GM18508 (cell line): Measurements from ENCODE around the gene LMAN2L.
"Not testable (repeated sequence)": the region's sequence is repeated elsewhere in the genome, so short reads cannot be mapped to it uniquely, and the experiment has no call there.

Experiments used
- ATAC-seq: cut with Tn5 transposase; IDR thresholded peaks from one replicate; pipeline ENCODE4 v1.9.1; 2021; ENCODE audit warnings: moderate number of reproducible peaks; ENCODE audit not compliant: insufficient read depth, unreplicated experiment

The LMAN2L gene

DNA sequence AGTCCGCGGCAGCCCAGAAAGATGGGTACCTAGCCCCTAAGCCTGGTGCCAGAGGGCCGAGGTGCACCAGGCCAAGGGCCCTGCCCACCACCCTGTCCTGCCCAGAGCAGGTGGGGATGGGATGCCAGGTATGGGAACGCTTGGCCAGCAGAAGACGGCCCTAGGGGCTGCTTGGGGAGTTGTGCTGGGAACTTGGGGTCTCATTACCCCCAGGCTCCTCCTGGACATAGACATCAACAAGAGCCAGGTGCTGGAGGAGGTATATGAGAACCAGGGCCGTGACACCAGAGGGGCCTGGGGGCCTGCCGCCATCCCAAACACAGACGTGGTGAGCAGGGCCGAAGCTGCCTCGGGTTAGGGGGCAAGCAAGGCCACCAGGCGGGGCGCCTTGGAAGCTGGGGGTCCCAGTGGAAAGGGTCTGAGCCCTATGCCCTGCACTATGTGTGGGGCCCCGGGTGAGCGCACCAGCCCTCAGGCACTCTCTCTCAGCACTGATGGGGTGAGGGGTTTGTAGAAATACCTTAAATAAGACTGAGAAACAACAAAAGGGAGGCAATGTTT lies 50.4 kb downstream of the LMAN2L start:
- no peak for ATAC-seq

DNA sequence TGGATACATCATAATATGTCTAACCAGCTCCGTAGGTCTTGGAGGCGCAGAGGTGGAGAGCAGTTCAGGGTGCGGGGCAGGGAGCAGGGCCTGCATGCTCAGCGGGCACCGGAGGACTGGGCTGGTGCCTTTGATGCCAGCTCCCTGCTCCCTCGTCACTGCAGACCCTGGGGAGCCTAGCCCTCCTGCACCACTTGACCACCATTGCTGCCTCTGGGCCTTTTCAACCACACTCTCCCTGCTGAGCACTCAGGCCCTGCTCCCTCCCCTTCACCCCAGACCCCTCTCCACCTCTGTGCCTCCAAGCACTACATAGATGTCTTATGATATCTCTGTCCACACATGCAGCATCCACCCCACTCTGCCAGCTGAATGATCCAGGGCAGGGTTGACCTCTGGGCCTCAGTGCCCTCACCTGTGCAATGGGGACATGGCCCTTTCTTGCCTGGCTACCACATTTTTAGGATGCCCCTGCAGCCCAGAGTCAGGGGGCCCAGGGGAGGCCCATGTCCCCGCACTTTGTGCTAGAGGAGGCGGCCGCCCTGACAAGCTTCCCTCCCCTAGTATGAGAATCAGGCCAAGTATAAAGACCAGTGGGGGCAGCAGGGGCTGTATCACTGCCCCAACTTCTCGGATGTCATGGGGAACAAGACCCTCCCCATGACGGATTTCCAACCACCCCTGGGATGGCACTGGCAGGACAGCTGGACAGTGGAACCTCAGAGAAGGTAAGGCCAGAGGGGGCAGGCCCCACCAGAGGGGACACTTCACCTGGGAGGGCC lies 51.0 kb downstream of the LMAN2L start:
- ATAC-seq, result no peak

DNA sequence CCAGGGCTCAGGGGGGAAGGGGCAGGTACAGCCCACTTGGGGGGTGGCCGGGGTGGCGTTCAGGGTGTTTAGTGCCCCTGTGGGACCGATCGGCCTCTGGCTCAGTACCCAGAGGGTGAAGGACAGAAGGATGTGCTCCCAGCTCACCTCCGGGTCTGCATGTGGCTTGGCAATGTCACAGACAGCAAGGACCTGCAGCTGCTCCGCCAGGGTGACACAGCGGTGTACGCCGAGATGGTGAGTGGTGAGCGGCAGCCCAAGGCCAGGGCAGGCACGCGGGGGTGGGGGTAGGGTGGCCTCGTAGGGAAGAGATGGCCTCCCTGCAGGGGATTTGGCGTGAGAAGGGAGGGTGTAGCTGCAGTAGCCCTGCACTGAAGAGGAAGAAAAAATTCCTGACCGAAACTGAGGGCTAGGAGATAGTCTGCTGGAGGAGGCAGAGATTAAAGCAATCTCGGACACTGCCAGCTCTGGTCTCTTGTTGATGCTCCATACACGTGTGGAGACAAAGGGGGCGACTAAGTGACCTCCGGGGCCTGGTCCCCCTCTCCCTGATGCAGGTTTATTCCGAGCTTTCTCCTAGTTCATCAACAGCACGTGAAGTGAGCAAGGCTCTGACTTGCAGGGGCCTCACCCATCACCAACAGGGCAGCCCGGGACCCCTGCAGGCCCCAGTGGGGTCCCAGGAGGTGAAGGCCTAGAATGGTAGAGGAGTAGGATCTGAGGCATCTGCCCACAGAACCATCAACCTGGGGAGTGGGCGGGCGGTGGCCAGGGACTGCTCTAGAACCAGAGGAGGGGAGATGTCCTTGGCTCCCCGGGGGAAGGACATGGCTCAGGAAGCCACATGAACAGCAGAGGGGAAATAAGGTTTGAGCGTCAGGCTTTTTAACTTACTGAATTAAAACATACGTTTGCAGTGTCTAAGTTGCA lies 51.9 kb downstream of the LMAN2L start:
- ATAC-seq, result no peak

DNA sequence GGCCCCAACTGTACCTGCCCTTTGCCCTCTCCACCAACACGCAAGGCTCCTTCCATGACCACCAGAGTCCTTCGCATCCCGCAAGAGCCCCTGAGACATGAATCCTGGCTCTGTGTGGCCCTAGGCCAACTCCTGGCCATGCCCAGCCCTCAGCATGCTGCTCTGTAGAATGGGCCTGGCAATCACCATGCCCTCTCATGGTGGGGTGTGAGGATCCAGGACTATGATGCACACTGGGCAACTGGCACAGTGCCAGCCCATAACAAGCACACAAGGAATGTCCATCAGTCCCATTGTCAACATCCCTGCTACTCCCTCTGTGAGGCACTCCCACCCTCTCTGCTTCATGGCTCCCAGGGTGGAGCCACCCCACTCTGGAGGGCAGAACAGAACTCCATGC lies 52.6 kb downstream of the LMAN2L start:
- no peak for ATAC-seq

DNA sequence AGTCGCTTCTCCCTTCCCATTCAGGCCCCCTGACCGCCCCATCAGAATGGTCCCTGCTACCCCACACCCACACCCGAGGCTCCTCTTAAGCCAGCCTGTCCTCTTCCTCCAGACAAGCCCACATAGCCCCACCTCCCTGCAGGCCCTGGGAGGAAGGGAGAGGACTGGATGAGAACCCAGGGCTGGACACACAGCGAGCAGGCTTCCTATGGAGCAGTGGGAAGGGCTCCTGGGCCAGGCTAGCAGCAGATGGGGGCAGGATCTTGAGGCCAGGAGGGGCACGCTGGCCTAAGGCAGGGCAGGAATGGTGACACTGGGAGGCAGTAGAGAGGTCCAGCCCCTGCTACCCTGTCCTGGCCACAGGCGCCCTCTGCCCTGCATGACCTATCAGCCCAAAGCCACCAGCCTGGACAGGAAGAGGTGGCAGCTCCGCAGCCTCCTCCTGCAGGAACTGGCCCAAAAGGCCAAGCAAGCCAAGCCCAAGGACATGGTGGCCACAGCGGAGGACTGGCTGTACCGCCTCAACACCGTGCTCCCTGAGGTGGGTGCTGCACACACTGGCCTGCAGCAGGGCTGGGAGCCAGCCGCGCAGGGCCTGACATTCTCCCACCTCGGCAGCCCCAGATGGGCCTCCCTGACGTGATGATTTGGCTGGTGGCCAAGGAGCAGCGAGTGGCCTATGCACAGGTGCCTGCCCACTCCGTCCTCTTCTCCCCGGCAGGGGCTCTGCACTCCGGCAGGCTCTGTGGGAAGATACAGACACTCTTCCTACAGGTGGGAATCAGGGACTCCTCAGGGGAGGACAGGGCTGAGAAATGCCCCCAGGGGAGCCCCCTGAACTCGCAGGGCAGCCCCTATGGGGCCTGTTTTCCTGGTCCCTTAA lies 54.0 kb downstream of the LMAN2L start:
- ATAC-seq, result no peak

DNA sequence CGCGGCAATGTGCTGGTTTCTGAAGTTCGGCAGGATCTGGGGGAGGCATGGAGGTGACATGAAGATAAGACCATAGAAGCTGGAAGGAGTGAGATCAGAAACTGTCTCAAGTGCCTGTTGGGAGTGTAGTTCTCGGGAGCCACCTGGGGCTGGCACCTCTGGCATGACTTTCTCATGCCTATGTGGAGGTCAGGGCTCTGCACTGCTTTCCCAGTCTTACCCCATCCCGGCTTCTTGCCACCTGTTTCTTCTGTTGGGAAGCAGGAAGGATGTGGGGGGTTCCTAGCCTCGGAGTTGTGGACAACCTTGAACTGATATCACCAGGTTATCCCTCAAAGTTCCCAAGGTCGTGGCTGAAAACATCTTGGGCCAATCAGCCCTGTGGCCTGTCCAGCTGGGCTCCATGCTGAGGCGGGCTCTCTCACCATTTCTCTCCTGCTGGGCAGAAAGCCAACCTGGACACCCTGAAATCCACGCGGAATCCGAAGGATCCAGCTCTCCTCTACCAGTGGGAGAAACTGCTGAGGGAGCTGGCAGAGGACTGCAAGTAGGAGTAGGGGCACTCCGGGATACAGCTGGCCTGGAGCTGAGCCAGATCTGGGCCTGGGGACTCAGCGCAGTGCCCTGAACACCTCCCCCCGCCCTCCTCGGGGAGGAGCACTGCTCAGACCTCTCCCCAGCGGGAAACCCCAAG lies 54.8 kb downstream of the LMAN2L start:
- no peak for ATAC-seq

DNA sequence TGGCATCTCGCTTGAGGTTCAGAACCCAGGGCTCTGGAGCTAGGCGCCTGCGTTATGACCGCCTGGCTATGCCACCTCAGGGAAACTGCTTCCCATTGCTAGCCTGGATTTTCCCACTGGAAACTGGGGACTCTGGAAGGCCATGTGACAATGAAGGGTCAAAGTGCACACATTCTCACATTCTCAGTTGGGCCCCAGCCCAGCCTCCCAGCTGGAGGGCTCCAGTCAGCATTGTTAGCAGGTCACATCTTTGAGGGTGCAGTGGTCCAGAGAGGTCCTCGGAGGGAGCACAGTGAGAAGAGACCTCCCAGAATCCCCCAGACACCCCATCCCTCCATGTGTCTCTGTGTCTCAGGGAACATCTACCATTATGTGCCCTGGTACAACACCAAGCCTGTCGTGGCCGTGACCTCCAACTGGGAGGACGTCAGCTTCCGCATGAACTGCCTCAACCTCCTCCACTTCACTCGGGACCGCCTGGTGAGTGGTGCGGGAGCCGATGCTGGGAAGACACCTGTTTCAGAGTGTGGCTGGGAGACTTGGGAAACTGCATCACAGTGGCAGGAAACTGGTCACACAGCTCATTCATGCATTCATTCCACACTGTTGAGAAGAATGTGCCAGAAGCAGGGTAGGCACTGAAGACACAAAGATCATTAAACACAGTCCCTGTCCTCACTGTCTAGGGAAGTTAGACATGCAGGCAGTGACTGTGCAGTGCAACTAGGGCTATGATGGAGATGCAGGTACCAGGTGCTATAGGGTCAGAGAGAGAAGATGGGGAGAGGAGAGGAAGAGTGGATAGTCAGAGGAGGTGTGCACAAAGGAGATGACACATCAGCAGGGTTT lies 55.7 kb downstream of the LMAN2L start:
- no peak for ATAC-seq

DNA sequence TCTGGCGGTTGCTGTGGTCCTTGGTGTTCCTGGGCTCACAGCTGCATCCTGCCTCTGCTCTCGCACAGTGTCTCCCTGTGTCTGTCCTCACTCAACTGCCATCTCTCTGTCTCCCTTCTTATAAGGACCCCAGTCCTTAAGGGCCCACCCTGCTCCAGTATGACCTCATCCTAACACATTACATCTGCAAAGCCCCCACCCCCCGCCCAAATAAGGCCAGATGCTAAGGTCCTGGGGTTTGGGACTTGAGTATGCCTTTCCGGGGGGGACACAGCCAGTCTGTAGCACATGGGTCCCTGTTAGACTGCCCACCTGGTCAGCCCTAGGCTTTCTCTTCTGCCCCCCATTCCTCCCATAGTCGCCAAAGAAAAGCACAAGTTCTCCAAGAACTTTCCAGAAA lies 56.6 kb downstream of the LMAN2L start:
- no peak for ATAC-seq

DNA sequence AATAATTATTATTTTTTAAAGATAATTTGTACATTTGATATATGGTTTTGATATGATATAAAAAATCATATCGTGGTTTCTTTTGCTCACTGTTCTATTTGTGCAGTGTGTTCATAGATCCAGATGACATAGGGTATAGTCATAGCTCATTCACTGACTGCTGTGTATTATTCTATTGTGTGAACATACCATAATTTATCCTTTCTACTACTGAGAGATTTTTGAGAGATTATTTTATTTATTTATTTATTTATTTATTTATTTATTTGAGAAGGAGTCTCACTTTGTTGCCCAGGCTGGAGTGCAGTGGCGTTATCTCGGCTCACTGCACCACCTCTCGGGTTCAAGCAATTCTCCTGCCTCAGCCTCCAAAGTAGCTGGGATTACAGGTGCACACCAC lies 58.3 kb downstream of the LMAN2L start:
- no peak for ATAC-seq

DNA sequence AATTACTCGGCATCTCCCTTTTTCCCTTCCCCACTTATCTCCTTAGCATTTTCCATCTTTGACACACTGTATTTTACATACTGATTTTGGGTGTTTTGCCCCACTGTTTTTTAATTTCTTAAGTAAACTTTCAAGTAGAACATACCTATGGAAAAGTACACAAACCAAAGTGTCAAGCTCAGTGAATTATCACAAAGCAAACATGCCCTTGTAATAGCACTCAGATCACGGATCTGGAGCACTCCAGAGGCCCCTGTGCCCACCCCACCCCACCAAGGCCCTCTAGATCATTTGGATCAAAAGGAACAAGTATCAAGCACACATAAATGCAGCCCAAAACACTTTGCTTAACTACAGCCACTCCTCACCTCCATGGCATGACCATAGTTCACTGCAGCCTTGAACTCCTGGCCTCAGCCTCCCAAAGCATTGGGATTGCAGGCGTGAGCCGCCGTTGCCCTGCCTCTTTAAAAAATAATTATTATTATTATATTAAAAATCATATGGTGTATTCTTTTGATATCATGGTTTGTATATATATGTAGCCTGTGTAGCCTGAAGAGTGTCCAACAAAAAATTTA lies 59.2 kb downstream of the LMAN2L start:
- no peak for ATAC-seq

DNA sequence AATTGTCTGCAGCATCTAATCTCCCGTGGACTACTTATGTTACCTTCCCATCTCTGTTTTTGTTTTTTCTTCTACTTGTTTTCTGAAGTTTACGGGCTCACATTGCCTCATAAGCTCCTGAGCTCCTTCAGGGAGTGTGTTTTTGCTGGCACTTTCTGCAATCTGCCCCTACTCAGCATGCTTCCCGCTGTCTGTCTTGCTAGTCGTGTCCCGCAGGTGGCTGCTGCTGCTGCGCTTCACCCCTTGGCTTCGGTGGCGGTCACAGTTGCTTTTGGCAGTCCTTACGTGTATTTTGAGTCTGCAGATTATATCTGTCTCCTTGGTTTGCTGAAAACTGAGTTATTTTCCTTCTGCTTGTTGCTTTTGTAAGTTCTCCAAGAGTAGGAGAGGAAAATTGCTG lies 60.0 kb downstream of the LMAN2L start:
- no peak for ATAC-seq

DNA sequence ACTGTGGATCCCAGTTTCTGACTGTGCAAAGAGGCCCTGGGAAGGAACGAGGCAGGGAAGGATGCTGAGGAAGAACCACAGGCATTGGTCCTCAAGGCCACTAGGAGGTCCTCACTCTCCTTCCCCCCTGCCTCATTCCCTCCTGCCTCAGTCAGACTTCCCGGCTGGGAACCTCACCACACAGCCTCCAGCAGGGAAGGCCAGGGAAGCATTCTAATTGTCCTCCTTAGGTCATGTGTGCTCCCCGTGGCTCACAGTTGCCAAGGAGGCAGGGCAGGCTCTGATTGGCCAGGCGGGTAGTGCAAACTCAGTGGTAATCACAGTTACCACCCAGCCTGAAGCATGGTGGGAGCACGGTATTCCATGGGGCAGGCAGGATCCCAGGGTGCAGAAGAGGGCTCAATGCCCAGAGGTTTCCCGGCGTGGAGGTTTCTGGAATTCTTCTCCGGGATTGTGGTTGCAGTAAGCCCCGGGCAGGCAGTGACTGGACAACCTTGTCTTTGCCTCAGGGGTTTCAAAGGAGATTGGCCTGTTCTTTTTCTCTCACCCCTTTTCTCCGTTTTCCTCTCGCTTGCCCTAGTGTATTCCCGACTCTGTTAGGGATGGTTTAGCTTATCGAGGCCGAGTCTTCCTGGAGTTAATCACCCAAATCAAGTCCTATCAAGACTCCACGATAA lies 70.2 kb downstream of the LMAN2L start:
- ATAC-seq, result no peak

DNA sequence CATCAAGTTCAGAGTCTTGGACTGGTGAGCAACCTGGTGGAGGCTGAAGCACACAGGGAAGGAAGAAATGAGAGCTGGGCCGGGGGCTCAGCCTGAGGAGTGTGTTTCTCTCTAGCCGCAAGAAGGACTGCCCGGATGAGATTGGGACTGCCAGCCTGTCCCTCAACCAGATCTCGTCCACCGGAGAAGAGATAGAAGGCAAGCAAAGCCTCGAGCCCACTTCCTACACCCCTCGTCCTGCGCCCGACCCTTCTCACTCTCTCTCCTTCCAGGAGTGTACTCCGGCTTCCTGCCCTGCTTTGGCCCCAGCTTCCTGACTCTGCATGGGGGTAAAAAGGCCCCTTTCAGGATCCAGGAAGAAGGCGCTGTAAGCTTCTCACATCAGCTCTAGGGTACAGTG lies 71.1 kb downstream of the LMAN2L start:
- no peak for ATAC-seq

DNA sequence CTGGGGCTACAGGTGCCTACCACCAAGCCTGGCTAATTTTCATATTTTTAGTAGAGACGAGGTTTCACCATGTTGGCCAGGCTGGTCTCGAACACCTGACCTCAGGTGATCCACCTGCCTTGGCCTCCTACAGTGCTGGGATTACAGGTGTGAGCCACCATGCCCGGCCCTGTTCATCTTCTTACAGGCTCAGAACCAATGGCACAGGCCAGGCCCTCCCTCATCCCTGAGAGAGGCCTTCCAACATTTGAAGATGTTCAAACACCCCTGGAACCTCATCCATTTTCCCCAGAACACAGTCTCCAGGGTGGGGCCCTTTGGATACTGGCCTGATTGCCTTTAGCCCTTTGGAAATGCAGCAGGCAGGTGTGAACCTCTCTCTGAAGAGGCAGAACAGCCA lies 74.1 kb downstream of the LMAN2L start:
- not testable (repeated sequence) for ATAC-seq

DNA sequence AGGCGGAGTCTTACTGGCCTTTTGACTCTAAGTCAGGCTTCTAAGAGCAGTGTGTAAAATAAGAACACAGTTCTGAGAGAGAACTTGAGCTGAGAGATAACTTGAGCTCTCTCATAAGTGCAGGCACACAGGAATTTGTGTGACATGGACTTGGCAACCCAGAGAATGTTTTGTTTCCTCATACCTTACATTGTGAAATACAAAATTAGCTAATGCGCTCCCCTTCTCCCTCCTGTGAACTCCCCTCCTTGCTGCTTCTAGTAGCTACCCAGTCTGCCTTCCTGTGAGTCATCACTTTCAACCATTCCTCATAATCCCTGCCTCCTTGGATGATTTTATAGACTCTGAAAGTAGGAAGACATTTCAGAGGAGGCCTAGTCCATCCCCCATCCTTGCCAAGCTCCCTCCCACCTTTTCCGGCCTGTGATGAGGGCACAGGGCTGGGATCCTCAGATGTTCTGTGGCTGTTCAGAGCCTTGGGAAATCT lies 74.7 kb downstream of the LMAN2L start:
- ATAC-seq, result no peak

DNA sequence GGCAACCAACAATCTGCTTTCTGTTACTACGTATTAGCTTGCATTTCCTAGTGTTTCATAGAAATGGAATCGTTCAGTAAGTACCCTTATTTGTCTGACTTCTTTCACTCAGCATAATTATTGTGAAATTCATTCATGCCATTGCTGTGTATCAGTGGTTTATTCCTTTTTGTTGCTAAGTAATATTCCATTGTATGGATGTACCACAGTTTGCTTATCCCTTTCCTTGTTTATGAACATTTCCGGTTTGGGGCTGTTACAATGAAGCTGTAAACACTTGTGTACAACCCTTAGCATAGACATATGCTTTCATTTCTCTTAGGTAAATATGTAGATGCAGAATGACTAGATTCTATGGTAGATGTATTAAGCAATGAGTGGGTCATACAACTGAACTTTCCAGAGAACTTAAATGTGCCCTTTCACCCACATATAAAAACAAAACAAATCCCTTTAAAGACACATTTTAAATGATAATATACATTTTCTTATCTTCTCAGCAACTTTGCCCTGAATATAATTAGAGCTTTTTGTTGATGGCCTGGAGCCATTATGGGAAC lies 75.4 kb downstream of the LMAN2L start:
- no peak for ATAC-seq

DNA sequence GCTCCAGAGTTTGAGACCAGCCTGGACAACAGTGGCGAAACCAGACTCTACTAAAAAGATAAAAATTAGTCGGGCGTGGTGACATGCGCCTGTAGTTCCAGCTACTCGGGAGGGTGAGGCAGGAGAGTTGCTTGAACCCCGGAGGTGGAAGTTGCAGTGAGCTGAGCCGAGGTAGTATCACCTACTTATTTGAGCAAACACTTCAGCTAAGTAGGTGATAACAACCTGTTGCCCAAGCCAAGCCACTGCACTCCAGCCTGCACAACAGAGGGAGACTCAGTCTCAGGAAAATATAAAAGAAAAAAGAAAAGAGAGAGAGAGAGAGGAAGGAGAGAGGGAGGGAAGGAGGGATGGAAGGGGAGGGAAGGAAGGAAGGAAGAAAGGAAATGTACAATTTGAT lies 76.0 kb downstream of the LMAN2L start:
- no peak for ATAC-seq
